ENCODE data around the gene CTCFL.
"Not testable (repeated sequence)": the region's sequence is repeated elsewhere in the genome, so short reads cannot be mapped to it uniquely, and the experiment has no call there.

Gene CTCFL

DNA sequence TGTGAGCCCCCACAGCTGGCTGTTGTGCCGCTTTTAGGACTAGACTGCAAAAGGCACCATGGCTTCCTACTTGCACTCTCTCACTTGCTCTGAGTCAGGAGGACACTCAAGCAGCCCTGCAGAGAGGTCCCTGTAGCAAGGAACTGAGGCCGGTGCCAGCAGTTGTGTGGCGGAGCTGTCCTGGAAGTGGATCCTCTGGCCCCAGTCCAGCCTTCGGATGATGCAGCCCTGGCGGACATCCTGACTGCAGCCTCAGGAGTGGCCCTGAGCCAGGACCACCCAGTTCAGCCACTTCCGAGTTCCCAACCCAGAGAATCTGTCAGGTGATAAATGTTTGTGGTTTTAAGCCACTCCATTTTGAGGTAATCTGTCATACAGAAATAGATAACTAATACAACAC, 17.5 kb downstream of the CTCFL start:
- DNase-seq (ENCODE audit: low read depth): no peak

DNA sequence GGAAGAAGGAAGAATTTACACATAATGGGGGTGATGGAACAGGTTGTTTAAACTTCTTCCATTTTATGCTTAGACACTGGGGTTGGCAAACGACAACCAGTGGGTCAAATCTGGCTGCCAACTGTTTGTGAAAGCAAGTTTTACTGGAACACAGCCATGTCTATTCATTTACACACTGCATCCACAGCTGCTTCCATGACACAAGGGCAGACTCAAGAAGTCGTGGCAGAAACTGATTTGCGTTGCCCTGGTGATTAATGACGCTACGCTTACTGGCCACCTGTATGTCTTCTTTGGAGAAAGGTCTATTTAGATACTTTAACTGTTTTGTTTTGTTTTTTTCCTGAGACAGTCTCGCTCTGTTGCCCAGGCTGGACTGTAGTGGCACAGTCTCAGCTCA, 19.0 kb downstream of the CTCFL start:
- no peak for DNase-seq (ENCODE audit: low read depth)

DNA sequence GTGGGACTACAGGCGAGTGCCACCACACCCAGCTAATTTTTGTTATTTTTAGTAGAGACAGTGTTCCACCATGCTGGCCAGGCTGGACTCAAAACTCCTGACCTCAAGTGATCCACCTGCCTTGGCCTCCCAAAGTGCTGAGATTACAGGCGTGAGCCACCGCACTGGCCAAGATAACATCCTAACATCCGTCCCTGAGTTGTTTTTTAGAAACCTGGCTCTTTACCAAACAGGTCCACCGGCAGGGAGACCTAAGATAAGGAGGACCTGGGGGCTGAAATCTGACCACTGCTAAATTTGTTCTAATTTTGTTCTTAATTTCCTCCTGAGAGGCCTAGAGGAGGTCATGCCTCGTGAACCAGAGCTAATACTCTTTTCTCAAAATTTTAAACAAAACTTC, 20.5 kb downstream of the CTCFL start:
- DNase-seq (ENCODE audit: low read depth): no peak

DNA sequence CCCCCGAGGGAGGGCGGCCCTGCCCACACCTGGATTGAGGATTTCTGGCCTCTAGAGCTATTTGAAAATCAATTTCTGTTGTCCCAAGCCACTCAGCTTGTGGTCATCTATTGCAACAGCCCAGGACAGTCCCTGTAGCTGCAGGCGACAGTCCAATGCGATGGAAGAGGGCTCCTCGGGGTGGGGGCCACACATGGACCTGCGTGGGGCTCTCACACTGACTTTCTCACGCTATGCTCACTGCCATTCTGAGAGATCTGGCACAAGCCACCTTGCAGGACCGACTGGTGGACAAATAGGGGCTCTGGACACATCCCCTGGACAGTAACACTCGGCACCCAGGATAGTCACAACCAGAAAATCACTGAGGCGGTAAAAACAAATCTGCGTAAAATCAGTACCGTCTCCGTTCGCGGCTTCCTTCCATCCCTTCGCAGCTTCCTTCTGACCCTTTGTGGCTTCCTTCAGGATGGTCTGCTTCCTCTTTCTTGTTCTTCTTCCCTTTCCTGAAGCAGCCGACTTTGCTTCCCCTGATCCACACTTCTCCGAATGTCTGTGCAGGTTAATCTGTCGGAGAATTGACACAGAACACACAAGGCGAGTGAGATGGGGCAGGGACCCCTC, 21.8 kb downstream of the CTCFL start:
- no peak for DNase-seq (ENCODE audit: low read depth)

DNA sequence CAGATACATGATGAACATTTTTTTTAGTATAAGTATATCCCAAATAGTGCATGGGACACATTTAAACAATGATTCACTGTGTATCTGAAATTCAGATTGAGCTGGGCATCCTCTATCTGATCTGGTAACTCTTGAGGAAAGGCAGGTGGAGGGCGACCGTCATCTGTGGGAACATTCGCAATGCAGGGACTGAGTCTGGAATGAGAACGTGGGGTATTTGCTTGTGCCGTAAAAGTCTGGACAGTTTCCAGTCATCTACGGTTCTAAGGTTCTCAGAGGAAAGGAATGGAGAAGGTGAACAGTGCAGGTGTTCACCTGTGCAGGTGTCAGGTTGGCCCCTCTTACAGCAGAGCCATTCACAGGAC, 22.6 kb downstream of the CTCFL start:
- no peak for DNase-seq (ENCODE audit: low read depth)

DNA sequence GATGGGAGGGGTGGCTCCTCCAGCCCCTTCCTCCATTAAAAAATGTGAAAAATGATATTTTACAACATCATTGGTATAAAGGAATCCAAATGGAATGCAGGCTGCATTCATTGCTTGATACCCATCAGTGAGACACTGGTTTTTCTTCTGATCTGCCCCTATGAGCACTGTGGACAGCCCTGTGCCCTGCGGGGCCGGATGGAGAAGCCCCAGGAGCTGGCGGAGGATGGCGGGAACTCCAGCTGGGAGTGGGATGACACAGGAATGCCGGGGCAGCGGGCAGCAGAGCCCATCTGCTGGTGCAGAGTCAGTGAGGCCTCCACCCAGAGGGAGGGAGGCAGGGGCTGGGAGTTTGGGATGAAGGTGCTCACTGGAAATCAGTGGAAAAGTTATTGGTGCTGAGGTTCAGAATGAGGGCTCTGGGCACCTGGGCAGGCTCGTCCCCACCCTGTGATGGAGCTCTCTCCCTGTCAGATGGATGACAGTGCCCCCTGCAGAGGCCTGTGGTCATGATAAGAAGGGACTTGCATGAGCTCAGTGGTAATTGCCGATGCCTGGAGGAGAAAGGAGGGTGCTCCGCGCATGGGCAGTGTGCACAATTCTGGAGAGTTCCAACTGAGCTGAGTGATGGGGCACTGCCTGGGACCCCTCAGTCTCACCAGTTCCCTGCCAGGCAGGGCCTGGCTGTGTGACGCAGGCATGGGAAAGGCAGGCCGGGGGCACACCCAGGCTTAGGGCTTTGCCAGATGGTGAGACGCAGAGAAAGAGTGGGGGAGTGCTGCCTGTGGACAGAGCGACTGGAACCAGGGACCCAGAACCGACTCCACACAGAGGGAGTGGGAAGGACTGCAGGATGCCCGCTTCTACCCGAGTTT, 23.2 kb downstream of the CTCFL start:
- DNase-seq (ENCODE audit: low read depth): no peak

DNA sequence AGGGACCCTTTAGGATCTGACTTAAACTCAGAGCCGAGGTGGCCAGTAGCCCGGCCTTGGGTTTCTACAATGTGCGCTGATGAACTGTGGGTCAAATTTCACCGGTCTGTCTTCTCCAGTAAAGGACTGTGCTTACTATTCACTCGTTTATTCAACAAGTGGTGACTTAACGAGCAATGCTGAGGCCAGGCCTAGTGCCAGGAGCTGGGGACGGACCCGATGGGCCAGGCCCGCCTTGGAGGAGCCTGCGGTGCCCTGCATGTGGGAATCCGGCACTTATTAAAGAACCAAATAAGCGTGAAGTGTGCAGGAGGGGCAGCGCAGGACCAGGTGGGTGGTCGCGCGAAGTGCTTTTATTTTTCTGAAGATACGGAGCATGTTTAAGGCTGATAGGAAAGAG, 24.0 kb downstream of the CTCFL start:
- DNase-seq (ENCODE audit: low read depth): no peak

DNA sequence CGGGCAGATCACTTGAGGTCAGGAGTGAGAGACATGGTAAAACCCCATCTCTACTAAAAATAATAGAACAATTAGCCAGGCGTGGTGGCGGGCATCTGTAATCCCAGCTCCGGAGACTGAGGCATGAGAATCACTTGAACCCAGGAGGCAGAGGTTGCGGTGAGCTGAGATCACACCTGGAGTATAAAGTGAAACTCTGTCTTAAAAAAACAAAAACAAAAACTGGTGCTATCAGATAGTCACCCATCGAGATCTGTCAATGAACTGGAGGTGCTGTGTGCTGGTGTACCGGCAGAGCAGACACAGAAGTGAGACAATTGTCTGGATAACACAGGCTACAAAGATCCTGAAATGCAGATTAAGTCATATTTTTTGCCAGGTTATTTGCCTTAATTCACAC, 24.7 kb downstream of the CTCFL start:
- no peak for DNase-seq (ENCODE audit: low read depth)

DNA sequence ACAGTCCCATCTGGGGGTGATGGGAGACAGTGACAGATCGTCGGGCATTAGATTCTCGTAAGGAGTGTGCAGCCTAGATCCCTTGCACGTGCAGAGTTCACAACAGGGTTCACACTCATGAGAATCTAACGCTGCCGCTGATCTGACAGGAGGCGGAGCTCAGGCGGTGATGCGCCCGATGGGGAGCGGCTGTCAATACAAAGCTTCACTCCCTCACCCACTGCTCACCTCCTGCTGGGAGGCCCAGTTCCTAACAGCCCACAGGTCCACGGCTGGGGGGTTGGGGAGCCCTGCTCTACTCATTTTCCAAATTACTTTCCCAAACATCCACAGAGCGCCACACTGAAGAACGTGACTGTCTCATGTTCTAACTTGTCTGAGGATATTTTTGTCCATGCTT, 25.3 kb downstream of the CTCFL start:
- DNase-seq (ENCODE audit: low read depth): no peak

DNA sequence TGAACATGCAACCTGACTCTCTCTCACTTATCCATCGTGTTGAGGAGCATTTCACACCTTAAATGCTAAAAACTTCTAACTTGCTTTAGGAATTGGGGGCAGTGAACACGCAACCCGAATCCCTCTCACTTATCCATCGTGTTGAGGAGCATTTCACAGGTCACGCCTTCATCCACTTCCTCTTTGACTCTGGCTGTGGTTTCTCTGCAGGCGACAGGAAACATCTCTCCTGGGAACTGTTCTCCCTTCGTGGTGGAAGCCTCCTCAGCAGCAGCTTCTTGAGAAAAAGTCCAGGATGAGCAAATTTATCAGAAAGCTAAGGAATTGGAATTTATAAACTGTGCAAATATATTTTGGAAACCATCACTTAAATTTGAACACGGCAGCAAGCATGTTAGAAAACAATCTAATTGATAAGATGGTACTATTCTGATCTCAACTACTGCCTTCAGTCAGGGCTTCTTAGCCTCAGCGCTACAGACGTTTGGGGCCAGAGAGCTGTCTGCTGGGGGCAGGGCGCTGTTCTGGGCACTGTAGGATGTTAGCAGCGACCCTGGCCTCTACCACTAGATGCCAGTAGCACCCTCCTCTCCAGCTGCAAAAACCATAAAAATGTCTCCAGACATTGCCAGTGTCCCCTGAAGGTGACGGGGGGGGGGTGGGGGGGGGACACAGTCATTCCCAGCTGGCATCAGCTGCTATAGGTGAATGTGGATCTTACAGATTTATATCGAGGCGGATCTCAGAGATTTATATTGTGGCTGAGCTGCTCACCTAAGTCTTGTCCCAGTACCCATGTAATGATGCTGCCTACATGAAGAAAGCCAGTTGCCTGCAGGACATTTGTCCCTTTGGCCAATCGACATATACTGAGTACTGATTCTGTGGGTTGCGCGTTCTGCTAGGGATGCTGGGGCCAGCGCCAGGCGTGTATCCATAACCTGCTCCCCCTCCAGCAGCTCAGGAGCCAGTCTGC, 26.2 kb downstream of the CTCFL start:
- peak; percentile 18 for DNase-seq (ENCODE audit: low read depth)

DNA sequence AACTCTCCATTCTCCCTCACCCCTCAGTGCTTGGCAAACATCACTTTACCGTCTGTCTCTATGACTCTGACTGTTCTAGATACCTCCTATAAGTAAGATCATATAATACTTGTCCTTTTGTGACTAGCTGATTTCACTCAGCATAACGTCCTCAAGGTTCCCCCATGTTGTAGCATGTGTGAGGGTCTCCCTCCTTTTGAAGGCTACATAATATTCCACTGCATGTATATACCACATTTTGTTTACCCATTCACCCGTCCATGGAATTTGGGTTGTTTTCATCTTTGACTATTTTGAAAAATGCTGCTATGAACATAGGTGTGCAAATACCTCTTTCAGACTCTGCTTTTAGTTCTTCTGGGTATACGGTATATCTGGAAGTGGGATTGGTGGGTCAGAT, 28.3 kb downstream of the CTCFL start:
- DNase-seq (ENCODE audit: low read depth): no peak

DNA sequence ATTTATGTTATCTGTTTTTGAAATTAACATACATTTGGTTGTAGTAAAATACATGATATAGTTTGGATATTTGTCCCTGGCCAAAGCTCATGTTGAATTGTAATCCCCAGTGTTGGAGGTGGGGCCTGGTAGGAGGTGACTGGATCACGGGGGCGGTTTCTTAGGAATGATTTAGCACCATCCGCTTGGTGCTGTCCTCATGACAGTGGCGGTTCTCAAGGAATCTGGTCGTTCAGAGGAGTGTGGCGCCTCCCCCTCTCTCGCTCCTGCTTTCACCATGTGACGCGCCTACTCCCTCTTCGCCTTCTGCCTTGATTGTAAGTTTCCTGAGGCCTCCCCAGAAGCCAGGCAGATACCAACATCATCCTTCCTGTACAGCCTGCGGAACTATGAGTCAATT, 29.0 kb downstream of the CTCFL start:
- DNase-seq (ENCODE audit: low read depth): no peak

DNA sequence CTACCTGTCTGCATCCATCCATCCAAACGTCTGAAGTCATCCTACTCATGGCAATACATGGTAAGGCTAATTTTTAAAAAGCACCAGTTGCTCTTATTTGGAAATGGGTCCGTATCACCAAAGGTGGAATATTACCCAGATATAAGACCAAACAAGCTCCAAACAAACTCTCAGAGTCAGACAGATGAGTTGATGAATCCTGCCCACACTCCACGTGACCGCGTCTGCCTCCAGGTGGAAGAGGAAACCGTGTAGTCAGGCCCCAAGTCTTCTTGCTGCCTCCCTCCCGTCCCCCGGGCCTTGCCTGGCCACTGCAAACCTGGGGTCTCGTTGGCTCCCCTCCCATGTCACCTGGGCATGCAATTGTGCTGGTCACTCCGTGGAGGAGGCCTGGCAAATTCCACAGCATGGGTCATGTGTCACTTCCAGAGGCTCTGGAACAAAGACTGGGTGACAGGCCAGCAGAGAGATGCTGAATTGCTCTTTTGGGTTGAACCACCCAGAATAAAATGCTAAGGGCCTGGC, 31.8 kb downstream of the CTCFL start:
- DNase-seq (ENCODE audit: low read depth): no peak

DNA sequence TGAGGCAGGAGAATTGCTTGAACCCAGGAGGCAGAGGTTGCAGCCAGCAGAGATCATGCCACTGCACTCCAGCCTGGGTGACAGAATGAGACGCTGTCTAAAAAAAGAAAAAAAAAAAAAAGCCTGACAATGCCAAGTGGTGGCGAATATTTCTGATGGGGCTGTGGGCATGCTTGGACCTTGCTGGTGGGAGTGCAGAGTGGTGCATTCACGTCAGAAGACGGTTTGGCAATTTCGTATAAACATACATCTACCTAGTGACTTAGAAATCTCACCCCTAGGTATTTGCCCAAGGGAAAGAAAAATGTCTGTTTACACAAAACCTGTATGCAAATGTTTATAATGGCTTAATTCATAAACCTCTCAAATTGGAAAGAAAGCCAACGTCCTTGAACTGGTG, 33.6 kb downstream of the CTCFL start:
- DNase-seq (ENCODE audit: low read depth): no peak

DNA sequence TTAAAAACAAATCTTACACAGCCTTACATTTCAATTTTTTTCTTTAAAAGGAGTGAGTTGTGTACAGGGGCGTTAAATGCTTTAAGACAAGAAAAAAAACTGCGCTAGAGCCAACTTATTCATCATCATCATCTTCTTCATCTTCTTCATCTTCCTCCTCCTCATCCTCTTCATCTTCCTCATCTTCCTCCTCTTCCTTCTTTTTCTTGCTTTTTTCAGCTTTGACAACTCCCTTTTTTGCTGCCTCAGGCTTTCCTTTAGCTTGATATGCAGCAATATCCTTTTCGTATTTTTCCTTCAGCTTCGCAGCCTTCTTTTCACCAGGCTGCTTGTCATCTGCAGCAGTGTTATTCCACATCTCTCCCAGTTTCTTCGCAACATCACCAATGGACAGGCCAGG, 36.7 kb downstream of the CTCFL start:
- DNase-seq (ENCODE audit: low read depth): not testable (repeated sequence)

DNA sequence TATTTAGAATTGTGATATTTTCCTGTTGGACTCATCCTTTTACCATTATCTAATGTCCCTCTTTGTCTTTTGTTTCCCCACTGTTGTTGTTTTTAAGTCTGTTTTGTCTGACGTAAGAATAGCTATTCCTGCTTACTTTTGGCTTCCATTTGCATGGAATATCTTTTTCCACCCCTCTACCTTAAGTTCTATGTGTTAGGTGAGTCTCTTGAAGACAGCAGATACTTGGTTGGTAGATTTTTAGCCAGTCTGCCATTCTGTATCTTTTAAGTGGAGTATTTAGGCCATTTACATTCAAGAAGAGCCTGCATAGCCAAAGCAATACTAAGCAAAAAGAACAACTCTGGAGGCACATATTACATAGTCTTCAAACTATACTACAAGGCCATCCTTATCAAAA, 39.2 kb downstream of the CTCFL start:
- DNase-seq (ENCODE audit: low read depth): no peak

DNA sequence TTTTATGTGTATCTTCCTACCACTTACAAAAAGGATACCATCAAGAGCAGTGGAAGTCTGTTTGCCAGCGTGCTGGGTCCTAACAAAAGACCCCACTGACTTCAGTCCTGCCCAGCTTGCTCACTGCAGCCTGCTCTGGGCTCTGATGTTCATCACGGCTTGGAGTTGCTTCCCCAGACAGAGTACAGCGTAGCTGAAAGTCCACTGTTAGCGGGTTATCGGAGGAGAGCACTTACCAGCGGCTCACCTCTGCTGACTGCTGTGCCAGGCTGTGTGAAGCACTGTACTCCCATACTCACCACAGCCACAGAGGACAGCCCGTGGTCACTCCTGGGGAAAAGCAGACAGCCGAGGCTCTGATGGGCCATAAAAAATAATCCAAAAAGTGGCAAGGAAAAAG, 40.2 kb downstream of the CTCFL start:
- DNase-seq (ENCODE audit: low read depth): no peak

DNA sequence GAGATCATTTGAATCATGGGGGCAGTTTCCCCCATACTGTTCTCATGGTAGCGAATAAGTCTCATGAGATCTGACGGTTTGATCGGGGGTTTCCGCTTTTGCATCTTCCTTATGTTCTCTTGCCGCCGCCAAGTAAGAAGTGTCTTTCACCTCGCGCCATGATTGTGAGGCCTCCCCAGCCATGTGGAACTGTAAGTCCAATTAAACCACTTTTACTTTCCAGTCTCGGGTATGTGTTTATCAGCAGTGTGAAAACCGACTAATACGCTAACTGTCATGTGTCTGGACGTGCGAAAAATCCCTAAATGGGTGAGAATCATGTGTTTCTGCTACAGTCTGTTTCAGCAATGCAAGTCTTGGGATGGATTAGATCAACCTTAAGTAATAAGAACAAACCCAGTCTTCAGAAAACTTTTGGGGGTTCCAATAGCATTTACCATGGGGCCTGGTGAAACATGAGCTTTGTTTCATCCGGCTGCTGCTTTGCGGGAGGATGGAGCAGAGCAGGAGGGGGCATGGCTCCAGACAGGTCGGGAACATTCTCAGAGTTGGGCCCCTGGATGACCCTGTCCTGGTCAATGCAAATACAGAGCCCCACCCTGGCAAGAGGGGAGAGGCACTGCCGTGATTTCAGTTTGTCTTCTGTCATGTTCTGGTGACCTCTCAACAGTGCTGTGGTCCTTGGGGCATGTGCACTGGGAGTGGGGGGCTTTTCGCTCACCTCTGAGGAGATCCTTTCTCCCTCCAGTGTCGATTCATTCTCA, 41.5 kb downstream of the CTCFL start:
- no peak for DNase-seq (ENCODE audit: low read depth)

DNA sequence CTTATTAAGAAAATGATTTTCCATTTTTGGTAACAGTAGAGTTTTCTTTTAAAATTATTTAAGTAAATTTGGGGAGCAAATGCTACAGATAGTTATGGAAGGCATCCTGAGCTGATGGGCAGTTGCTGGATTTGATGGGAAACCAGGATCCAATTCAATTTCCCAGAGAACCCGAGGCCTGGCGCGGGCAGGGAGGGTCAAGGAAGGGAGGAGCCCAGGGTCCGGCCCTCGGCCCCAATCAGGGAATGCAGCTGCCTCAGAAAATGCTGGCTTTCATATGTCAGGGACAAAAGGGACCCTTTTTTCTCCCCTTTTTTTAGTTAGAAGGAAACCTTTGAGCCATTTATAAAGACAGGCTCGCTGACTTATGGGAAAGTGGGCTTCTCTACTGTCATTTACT, 42.1 kb downstream of the CTCFL start:
- DNase-seq (ENCODE audit: low read depth): no peak

DNA sequence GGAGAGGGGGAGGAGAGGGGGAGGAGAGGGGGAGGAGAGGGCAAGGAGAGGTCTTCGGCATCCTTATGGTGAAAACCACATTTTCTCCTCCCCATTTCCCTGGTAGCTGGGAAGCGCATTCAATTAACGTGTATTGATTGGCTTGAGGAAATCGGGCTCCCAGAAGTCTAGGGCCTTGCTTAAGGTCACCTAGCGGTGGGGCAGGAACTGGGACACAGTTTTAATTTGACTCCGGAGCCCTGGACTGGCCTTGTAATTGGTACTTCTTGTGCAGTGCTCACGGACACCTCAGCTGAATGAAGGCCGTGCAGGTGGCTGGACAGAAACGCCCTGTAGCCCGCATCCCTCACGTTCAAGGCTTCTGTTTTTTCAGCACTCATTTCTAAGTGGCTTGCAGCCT, 42.8 kb downstream of the CTCFL start:
- DNase-seq (ENCODE audit: low read depth): no peak

DNA sequence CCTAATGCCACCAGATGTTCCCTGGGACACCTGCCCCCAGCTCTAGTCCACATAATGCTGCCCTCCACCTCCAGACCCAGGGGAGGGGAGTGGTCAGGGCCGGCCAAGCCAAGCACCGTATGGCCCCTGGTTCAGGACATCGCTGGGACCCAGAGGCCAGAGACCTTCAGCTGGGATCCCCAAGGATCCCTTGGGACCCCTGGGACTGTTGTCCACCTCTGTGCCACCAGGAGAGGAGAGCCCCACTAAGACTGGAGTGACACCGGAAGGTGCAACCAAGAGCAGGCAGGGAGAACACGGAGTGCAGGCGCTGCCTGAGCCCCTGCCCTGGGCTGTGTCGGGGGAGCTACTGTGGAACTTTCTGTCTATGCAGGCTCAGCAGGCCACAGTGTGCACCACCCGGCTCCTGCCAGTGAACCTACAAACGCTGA, 43.6 kb downstream of the CTCFL start:
- no peak for DNase-seq (ENCODE audit: low read depth)
